ENCODE measurements around the gene SHH.

The SHH gene

GRCh38 chr7:155766386-155766785 lies 45.9 kb downstream of the SHH start:
- no peak overlapping the region for H3K27ac ChIP-seq
- TF ChIP-seq, protein P1, sequence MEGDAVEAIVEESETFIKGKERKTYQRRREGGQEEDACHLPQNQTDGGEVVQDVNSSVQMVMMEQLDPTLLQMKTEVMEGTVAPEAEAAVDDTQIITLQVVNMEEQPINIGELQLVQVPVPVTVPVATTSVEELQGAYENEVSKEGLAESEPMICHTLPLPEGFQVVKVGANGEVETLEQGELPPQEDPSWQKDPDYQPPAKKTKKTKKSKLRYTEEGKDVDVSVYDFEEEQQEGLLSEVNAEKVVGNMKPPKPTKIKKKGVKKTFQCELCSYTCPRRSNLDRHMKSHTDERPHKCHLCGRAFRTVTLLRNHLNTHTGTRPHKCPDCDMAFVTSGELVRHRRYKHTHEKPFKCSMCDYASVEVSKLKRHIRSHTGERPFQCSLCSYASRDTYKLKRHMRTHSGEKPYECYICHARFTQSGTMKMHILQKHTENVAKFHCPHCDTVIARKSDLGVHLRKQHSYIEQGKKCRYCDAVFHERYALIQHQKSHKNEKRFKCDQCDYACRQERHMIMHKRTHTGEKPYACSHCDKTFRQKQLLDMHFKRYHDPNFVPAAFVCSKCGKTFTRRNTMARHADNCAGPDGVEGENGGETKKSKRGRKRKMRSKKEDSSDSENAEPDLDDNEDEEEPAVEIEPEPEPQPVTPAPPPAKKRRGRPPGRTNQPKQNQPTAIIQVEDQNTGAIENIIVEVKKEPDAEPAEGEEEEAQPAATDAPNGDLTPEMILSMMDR (conservative IDR thresholded peaks at IDR 0.05): no peak
- TF ChIP-seq ZFX (IDR thresholded peaks at IDR 0.05): no peak

GRCh38 chr7:155765458-155765857 lies 46.8 kb downstream of the SHH start:
- TF ChIP-seq ZFX (IDR thresholded peaks at IDR 0.05): no peak
- H3K27ac ChIP-seq: no peak overlapping the region

- no peak for TF ChIP-seq ZFX (IDR thresholded peaks at IDR 0.05)
- TF ChIP-seq, protein P1 (conservative IDR thresholded peaks at IDR 0.05): no peak
- no peak overlapping the region for H3K27ac ChIP-seq
Observed at GRCh38 chr7:155764438-155764793, 47.8 kb downstream of the SHH start.

DNA sequence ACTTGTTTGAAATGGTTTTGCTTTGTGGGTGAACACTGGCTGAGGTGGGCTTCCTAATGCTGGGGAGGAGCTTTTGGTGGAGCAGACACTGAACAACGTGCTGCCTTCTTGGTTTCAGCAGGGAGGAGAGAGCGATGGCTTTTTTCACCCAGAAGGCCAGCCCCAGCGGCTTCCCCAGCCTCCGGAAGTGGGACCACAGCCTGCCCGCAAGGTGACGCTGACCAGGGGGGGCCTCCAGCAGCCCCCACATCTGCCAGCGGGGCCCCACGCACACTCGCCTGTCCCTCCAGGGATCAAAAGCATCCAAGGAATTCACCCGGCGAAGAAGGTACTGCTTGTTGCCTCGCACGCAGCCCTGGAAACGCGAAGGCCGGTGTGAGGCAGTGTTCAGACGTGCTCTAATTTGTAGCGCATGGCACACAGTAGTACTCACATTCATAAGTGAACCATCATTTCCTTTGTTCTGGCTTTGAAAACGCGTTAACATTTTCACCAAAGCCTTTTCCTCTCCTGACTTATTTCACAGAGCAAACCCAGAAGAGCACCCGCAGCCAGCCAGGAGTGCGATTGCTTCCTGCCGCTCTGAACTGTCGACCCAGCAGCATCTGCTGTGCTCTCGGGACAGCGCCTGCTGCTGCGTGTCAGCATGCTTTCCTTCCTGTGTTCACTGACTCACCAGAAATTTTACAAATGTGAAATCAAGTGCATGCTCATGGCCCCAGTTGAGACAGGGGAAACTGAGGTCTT lies 48.4 kb downstream of the SHH start:
- H3K27ac ChIP-seq: no peak overlapping the region
- TF ChIP-seq, protein P1 (conservative IDR thresholded peaks at IDR 0.05): no peak
- no peak for TF ChIP-seq ZFX (IDR thresholded peaks at IDR 0.05)

DNA sequence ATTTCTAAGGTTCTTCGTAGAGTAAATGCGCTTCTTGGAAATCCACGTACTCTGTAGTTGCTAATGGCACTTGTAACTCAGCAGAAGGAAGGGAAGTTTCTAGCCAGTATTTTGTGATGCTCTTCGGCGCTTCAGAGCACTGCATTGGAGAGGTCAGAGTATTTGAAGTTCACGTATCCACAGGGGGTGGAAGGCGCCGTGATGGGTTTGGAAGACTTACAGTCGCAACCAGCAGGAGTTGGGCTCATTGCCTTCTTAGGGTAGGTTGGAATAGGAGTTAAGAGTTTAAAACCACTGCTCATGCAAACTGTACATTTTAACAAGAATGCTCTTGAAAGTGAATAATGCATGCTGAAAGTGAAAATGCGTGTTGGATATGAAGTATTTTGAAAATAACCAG lies 49.1 kb downstream of the SHH start:
- no peak overlapping the region for H3K27ac ChIP-seq
- no peak for TF ChIP-seq ZFX (IDR thresholded peaks at IDR 0.05)
- TF ChIP-seq, protein P1 (conservative IDR thresholded peaks at IDR 0.05): no peak

DNA sequence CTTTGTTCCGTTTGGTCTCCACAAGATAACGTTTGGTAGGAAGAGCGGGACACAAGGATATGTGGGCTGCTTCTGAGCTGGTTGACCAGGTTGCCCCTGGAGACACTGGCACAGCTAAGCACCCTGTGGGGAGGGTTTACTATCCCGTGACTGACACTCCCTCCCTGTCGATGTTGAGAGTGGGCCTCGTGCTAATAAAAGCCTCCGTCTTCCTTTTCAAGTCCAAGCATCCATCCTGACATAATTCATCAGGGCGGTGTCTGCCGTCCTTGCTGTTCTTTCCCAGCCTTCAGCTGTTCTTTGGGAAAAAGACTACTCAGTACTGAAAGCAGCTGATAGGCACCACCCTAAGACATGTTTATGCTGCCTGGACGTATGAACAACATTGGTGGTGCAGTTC lies 49.6 kb downstream of the SHH start:
- no peak overlapping the region for H3K27ac ChIP-seq
- TF ChIP-seq, protein P1 (conservative IDR thresholded peaks at IDR 0.05): no peak
- TF ChIP-seq ZFX (IDR thresholded peaks at IDR 0.05): no peak

DNA sequence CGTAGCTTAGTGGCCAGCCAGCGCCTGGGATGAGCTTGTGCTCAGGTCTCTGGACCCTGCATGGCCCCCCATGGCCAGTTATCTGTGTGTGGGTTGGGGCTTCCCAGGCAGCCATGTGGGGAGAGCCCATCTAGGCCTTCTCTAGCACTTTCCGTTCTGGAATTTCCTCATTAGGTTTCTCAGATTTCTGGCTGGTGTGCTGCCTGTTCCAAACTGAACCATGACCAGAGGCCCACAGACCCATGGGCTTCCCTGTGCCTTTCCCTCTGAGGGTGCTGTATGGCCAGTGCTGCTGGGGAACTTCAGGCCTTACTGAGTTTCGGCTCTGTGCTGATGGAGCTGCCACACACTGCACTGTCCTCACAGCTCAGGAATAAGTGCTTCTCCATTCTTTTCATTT lies 50.2 kb downstream of the SHH start:
- H3K27ac ChIP-seq: no peak overlapping the region
- TF ChIP-seq ZFX (IDR thresholded peaks at IDR 0.05): no peak
- TF ChIP-seq, protein P1 (conservative IDR thresholded peaks at IDR 0.05): no peak

- TF ChIP-seq, protein P1 (conservative IDR thresholded peaks at IDR 0.05): no peak
- no peak for TF ChIP-seq ZFX (IDR thresholded peaks at IDR 0.05)
- H3K27ac ChIP-seq: no peak overlapping the region
Observed at GRCh38 chr7:155761162-155761561, 51.1 kb downstream of the SHH start.

All from C4-2B (cell line).